SK-MEL-5 (cell line): ENCODE results near the gene COL19A1. TPM values are rescaled to one million over a fixed set of nuclear protein-coding genes. Genes with fewer than 3 reads are reported as not detected.

ENCODE experiments used
- DNase-seq: peaks from one replicate; pipeline ENCODE4 v3.0.0-alpha.2; 2016; ENCODE audit warnings: low read depth, low spot score
- in situ Hi-C: cut with HindIII; loops from 2 replicates; pipeline ENCODE4 v1.10.0; 2016; ENCODE audit warnings: low sequenced_read_pairs, high pct_unique_total_duplicates, low pct_unique_long_range_greater_than_20kb
- total RNA-seq: library from RNA; depleted of rRNA; stranded (reverse); fragments of >200 nt; shearing (Covaris generic); gene quantifications from 2 replicates; pipeline ENCODE4 v1.2.3, GENCODE V29; 2014

Gene COL19A1
- total RNA-seq, 1 experiment from 2014 or later = 41.7 TPM

DNA sequence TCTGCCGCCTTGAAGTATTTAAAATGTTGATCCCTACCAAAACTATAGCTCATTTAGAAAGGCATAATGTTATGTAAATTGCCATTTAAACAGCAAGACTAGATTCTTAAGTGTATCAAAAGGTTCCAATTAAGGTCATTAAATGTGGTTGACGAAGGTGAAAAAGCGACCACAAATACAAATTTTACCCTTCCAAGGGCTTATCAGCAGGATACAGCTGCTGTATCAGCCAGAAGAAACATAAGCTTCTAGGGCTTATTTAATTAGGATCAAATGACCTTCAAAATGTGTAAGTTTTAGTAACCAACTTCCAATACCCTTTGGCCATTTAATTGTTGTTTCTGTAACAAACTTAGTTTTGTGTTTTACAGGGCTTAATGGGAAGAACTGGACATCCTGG lies 296.6 kb downstream of the COL19A1 start:
- no peak for DNase-seq
- in situ Hi-C loops = no loop called here

DNA sequence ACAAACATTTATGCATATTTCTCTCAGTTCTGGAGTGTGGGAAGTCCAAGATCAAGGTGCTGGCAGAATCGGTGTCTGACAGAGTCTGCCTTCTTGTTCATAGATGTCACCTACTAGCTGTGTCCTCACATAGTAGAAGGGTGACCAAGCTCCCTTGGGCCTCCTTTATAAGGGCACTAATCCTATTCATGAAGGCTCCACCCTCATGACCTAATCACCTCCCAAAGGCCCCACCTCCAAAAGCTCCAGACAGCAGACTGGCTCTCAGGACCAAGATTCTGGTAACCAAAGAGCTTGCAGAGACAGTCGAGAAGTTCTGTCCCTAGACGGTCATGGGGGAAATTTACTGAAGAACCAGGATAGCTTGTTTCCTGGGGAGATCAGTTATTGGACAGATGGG lies 297.4 kb downstream of the COL19A1 start:
- in situ Hi-C loops = no loop called here
- DNase-seq = no peak

DNA sequence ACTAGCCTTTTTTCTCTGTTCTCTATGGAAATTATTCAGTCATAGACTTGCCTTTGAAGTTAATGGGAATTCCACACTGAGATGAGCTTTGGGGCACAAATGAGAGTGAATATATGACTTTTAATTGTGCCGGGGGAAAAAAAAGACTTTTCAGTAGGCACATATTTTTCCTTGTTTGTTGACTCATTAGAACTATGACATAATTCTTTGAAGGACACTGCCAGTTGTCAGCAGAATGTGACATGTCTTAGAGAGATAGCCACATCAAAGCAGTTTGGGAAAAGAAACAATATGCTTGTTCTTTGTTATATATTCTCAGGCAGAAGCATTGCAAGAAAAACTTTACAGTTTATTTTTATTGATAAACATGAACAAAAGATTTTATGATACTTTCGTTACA lies 298.2 kb downstream of the COL19A1 start:
- in situ Hi-C loops = no loop called here
- DNase-seq = peak; percentile 13

DNA sequence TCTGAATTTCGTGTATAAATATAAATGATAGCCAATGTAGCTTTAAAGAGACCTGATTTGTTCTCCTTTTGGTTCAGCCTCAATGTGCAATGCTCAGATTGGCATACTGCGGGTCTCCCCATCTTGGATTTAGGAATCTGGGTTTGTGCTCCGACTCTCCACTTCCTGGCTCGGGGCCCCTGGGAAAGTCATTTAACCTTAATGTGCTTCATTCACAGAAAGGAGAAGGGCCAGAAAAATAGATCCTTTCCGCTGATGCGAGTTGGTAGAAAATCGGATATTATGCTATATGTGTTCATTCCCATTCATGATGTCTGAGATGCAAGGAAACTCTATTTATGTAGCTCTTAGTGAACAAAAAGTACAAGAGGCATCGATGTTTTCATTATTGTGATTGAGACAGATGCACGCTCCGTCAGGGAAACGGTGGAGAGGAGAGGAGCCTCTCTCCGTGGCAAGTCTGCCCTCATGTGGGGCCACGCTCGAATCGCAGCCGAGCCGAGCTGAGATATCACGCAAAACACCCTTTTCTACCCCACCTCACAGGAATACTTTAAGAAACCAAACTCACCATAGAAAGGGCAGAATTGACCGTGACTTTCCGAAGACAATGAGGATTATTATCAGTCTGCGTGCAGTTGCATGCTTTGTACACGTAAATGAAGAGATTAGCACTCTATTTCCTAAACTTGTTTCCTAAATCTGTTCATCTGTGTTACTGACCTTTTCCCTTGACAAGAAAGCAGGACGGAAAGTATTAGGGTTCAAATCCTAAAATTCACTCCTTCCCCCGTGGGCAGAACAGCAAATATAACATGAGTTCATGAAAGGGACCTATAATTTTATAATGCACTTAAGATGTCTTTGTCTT lies 300.0 kb downstream of the COL19A1 start:
- in situ Hi-C loops = no loop called here
- peak; percentile 65 for DNase-seq

DNA sequence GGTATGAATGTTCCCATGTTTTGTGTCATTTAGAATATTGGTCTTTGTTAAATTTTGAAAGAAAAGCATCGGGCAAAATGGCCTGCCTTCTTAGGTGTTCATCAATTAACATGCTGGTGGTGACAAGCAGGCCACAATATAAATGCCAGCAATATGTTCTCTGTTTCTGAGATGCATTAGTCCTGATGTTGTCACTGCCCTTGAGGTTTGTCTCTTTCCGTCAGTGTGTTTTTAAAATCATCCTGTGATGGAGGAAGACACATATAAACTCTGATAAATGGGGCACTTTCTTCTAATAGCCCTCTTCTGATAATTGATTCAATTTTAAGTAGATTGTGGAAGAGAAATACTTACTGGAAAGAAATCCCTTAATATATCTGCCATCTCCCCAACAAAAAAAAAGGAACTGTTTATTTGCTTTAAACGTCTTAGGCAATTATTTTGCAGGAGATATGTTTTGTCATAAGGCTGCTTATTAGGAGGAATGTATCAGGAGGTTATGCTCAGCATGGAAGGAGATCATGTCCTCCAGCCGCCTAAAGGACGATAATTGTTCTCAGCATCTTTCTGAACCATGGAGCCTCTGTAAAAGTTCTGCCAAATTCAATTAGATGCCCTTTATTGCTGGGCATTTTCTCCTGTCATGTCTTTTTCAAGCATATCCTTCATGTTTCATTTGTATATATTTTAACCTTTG lies 302.5 kb downstream of the COL19A1 start:
- no peak for DNase-seq
- in situ Hi-C loops = no loop called here

DNA sequence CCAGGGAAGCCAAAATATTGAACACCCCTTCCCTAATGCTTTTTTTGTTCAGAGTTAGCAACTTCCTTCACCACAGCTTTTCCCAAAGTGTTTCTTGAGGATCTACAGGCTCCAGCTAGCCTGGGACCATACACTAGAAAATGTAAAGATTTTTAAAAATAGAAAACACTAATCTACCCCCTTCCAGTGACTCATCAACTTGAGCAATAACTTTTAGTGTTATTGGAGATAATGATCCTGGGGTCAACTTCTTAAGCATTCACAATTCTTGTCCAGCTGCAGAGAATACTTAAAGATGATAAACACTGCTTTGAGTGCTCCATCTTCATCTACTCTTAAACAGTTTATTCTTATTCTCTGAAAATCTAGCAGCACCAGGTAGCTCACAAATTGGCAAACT lies 304.9 kb downstream of the COL19A1 start:
- in situ Hi-C loops = no loop called here

DNA sequence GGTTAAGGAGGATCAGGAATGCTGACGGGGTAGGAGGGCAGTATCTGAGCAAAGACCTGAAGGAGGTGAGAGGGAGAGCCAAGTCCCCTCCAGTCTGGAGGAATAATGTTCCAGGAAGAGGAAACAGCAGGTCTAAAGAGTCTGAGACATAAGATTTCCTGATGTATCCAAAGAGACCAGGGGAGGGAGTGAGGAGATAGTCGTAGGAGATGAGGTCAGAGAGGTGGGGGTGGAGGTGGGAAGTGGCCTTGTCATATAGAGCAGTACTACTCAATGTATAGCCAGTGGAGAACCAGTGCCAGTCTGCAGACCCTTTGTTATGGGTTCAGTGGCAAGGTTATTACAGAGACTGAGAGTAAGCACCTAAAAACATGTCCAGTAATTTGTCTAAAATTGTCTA lies 305.9 kb downstream of the COL19A1 start:
- in situ Hi-C loops = no loop called here

More for the DNA sequence above, 304.9 kb downstream of the COL19A1 start:
- DNase-seq = no peak

DNA sequence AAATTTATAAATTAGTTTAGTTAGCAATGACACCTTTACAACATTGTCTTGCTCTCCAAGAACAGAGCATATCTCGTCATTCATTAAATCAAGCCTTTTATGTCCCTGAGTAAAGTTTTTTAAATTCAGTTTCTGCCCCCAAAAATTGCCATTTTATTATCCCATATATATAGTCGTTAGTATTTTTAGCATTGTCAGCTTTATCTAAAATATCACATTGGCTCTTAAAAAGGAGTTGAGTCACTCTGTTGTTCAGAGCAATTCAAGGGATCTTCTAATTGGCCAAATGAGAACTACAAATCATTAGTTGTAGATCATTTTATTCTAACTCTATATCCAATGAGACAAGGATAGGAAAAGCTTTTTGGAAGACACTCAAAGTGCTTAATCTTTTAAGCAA lies 309.4 kb downstream of the COL19A1 start:
- in situ Hi-C loops = no loop called here
- DNase-seq = no peak

More for the DNA sequence above, 305.9 kb downstream of the COL19A1 start:
- DNase-seq = no peak

DNA sequence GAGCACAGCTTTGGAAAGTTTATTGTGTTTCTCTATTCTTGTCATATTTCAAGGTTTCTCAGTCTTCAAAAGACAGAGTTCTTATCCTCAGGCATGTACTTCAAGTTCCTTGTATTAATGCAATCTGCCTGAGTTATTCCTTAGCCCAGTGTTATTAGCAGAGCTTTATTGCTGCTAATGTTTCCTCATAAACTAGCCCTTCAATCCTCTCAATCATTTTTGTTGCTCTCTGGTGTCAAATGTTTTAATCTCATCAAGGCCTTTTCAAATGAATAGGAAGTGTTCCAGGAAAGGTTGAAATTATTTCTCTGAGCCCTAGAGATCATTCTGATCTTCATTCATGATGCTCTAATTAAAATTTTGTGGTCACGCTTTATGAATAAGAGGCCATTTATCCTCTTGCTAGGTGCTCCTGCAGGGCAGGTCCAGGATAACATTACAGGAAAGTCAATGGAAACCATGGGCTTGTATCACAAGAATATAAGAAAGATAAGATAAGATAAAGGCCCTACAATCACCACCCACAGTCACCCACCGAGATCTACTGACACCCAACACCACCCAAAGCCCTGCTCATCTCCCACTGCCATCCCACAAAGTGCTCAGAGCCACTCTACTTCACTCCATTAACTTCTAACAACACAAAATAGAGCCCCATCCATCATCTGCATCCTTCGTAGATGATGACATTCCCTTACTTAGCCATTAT lies 310.6 kb downstream of the COL19A1 start:
- in situ Hi-C loops = no loop called here
- no peak for DNase-seq

DNA sequence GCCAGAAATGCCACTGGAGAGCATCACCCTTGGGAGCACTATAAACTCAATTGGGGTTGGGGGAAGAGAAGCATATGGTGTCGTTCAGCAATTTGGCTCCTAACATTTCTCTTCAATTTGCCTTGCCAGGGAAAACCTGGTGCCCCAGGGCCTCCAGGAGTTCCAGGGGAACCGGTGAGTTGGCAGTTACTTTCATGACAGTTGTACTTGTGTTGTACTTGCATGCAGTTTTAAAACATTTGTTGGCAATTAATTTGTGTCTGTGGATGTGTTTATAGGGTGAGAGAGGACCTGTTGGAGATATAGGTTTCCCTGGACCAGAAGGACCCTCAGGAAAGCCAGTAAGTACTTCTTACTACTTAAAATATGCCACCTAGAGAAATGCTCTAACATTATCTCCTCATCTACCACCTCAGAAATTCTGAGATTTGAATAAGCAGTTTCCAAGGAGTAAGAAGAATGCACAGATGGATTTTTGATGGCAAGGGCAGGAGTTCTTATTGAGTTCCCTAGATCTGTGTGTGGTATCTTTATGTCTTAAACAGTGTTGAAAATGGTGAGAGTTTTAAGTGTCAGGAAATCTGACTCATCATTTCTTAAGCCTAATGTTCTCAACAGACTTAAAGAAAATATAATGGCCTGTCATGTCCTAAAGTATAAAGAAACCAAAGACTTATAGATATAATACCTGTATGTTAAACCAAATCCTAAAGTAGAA lies 314.0 kb downstream of the COL19A1 start:
- in situ Hi-C loops = no loop called here
- no peak for DNase-seq

DNA sequence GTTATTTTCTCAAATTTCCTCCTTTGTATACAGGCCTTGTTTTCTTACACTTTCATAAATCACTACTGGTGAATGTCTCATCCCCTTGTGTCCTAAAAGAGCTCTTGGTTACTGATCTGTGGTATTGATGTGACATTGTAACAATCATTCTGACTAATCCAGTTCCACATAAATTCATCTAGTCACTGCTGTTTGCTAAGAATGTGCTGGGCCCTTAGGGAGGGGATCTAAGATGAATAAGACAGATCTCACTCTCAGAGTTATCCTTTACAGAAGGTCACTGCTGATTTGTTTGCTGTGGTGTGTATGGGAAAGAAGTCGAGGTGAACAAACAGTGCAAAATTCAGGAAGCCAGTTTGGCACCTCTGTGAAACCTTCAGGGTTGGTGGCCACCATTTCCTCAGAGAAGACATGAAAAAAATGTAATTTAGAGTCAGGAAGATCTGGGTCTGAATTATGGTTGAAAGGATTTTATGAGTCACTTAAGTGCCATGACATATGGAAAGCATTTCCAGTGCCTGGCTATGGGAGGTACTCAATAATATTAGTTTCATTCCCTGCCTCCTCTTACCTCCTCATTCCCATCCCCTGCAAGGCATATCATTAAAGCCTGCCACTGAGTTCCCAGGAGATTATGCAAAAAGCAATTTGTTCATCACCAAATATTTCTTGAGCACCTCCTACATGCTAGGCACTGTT lies 314.7 kb downstream of the COL19A1 start:
- in situ Hi-C loops = no loop called here
- no peak for DNase-seq

DNA sequence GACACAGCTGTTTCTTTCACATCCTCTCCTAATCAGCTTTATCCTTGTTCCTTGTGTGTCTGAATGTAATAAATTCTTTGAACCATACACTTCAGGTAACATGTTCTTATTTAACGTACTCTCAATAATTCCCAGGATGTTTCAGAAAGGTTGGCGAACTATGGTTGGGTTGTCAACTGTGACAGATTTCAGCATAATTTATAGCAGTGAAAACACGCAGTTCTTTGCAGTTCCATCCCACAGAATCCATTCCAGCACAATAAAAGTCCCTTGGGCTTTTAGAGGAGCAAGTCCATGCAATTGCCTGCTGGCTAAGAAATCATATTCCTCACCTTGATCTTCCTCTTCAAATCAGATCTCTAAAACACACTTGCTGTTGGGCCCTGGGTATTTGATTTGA lies 317.2 kb downstream of the COL19A1 start:
- no peak for DNase-seq
- in situ Hi-C loops = no loop called here

DNA sequence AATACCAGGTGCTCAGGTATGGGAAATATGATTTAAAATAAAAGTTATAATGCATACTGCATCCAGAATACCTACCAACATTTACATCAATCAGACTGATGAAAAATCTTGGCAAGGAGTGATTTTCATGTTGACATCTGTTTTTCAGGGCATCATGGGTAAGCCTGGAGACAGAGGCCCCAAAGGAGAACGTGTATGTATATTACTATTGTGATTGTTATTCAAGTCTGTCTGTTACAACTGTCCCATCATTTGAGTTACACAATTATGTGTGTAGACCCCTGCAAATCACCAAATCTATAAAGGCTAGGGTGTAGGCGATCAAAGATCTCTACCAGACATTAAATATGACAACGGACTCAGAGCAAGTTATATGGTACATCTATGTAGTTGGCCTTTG lies 318.4 kb downstream of the COL19A1 start:
- no peak for DNase-seq
- in situ Hi-C loops = no loop called here

DNA sequence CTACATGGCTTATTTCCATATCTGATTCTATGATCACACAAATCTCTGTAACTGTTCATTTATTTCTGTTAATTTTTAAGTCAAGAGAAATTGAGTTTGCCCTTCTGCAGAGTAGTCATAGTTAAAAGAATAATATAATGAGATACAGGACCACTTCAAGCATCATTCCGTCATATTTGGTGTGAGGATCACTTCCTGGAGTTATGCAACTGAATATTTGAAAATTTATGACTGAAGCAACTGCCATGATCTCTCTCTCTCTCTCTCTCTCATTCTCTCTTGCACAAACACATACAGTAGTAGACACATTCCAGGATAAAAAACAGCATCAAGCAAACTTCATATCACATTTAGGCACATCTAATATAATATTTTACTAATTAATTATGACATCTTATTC lies 320.1 kb downstream of the COL19A1 start:
- DNase-seq = no peak
- in situ Hi-C loops = no loop called here

DNA sequence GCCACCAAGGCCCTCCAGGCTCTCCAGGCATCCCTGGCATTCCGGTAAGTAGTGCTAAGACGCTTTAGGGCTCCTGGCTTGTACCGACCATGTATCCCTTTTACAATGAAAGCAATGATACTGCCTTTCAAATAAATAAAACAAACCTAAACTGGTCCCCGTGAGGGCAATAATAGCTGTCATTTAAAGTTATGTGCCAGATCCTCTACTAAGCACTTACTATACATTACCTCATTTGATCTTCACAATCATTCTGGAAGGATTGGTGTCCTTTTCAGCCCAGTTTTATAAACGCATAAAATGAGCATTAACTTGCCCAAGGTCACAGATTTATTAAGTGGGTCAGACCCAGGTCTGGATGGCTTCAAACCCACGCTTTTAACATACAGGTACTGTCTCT lies 321.8 kb downstream of the COL19A1 start:
- in situ Hi-C loops = no loop called here
- no peak for DNase-seq

DNA sequence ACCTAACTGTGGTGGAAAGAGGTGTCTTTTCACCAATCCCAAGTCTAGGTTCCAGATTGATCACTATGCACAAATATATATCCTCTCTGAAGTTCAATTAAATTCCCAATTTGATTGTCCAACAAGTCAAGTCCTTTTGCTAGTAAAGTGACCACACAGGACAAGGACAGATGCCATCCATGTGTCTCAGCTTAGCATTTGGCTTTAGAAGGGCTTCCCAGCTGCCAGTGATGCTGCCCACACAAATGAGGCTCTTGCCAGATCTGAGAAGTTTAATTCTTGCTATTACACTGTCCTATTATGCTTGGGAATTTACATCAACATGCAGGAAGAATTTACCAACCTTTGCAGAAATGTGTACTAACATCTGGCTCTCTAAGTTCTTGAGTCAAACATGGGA lies 328.1 kb downstream of the COL19A1 start:
- DNase-seq = no peak
- in situ Hi-C loops = no loop called here

DNA sequence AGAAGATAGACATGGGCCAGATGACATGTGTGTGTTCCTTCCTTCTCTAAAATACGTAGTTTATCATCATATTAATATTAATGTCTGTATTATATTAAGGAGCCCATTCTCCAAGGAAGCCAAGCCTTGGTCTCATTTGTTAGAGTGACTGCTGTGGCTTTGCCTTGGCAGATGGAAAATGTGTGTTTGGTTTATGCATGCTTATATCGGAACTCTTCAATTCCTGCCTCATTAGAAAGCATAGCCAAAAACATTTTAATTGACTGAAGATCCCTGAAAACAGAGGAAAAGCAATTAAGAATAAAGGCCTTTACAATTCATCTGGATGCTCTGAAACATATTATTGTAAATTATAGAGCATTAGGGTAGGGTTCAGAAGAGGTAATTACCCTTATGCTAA lies 330.2 kb downstream of the COL19A1 start:
- DNase-seq = no peak
- in situ Hi-C loops = no loop called here
